CD4-positive, alpha-beta T cell treated with Interleukin-17A for 4 hours (primary cell): ENCODE data around the gene NOTCH3.

Experiments used
- DNase-seq: peaks from one replicate; pipeline ENCODE4 v3.0.0-alpha.2; 2020; ENCODE audit warnings: mixed read lengths

Gene NOTCH3

DNA sequence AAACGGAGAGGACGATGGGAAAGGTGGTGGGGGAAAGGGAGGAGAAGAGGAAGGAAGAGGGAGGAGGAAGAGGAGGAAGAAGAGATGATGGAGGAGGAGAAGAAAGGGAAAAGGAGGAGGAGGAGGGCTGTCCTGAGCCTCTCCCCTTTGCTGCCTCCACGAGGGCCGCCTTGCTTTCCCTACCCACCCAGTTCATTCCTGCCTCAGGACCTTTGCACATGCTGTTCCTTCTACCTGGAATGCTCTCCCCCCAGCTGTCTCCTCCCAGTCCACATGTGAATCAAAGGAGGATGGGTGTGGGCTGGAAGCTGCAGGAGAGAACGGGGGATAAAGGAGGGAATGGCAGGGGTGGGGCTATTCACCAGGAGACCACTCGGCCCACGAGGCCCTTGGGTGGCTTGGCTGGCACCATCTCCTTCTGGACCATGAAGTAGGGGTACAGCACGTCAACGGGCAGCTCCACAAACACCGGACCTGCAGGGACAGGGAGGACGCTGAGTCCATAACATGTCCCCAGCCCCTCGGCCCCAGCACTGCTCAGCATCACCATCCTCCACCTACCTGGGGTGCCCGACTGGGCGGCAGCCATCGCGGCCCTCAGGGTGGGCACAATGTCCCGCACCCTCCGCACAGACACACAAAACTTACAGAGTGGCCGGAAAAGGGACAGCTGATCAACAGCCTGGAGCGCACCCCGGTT, 78.3 kb downstream of the NOTCH3 start:
- no peak for DNase-seq

- DNase-seq: no peak
Observed at GRCh38 chr19:15120135-15121026, 80.4 kb downstream of the NOTCH3 start.

GRCh38 chr19:15118789-15119494, 81.9 kb downstream of the NOTCH3 start:
- no peak for DNase-seq

DNA sequence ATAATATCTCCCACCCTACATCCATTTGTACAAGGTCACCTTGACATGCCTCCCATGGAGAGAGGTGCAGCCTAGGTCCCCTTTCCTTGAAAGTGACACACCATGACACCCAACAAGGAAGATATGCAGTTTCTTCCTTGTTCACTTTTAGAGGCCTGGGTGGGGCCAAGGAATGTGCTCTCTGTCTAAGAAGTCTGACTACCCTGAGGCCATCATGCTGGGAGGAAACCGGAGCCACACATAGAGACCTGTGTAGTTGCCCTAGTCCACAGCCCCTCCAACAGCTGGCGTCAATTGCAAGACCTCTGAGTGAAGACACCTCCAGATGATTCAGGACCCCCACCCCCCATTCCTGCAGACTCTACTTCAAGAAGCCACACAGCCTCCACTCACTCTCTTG, 82.5 kb downstream of the NOTCH3 start:
- DNase-seq: no peak

DNA sequence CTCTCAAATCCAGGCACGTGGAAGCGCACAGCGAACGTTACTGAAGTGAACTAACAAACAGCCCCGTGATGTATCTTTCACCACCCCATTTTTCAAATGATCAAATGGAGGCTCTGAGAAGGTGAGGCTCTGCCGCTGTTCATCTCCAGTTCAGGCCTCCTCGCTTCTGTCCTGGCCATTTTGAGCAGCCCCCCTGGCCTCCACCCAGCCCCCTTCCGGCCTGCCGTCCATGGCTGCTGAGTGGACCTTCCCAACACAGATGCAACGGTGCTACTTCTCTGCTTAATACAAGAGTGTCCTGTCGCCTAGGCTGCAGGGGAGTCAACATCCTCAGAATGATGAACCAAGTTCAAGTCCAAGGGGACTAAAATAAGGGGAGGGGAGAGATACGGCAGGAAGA, 83.9 kb downstream of the NOTCH3 start:
- no peak for DNase-seq

GRCh38 chr19:15115762-15116615, 84.8 kb downstream of the NOTCH3 start:
- no peak for DNase-seq

- no peak for DNase-seq
Observed at GRCh38 chr19:15115080-15115479, 85.7 kb downstream of the NOTCH3 start.

DNA sequence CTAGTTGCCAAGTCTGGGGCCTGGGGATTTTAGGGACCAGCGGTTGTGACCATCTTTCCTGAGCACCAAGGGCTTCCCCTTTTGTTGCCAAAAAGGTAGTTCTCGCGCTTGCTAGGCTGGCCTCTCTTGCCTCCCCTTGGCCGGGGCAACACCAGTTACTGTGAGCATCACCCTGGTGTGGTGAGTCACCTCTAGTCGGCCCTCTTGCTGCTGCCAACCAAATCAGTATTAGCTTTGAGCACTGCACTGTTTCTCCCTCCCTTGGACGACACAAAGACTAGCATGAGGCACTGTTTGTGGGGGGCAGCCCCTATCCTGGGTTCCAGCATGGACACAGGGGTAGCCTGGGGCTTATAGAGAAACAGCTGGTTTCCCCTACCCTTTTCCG, 86.6 kb downstream of the NOTCH3 start:
- no peak for DNase-seq

DNA sequence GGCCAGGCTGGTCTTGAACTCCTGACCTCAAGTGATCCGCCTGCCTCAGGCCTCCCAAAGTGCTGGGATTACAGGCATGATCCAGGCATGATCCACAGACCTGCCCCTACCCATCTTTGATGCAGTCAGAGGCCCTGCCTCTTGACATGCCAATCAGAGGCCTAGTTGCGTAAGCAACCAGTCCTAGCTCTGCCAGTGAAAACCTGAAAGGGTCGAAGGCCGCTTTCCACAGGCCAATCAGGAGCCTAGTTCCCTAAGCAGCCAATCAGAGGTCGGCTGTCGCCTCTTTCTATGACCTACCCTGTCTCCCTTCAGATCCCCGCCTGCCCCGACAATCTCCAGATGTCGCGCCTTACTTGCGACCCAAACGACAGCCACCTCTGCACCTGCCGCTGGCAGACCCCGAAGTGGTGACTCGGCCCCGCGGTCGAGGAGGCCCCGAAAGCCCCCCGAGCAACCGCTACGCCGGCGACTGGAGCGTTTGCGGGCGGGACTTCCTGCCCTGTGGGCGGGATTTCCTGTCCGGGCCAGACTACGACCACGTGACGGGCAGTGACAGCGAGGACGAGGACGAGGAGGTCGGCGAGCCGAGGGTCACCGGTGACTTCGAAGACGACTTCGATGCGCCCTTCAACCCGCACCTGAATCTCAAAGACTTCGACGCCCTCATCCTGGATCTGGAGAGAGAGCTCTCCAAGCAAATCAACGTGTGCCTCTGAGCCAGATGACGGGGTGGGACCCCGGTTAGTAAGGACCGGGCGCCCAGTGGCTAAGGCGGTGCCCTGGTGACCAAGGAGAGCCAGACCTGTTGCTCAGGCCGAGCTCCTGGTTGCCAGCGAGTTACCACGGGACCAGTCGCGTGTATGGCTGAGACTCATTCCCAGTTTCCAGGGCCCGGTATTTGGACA, 87.3 kb downstream of the NOTCH3 start:
- no peak for DNase-seq

- DNase-seq: no peak
Observed at GRCh38 chr19:15112385-15112784, 88.4 kb downstream of the NOTCH3 start.

DNA sequence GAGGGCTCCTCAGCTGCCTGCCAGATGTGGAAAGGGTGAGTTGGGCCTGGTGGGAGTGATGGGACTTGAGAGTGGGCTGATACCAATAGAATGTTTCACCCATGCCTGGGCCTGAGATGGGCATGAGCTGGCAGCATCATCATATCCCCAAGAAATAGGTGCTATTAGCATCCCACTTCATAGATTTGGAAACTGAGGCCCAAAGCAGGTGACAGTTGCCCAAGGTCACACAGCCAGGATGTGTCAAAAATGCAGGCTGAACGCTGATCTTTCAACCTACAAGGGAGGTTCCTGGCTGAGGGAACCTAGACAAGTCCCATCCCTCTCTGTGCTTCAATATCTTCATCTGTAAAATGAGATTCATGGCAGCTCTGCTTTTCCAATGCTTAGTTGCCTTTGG, 89.0 kb downstream of the NOTCH3 start:
- no peak for DNase-seq

DNA sequence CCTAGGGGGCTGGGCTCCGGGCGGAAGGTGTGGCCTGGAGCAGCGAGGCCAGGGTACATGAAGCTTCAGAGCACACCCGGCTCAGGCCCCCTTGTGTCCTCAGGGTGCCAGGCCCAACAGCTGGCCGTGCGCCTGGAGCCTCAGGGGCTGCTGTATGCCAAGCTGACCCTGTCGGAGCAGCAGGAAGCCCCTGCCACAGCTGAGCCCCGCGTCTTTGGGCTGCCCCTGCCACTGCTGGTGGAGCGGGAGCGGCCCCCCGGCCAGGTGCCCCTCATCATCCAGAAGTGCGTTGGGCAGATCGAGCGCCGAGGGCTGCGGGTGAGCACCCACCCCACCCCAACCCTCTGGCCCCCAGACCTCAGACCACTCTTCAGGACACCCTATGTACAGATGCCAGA, 90.4 kb downstream of the NOTCH3 start:
- no peak for DNase-seq

DNA sequence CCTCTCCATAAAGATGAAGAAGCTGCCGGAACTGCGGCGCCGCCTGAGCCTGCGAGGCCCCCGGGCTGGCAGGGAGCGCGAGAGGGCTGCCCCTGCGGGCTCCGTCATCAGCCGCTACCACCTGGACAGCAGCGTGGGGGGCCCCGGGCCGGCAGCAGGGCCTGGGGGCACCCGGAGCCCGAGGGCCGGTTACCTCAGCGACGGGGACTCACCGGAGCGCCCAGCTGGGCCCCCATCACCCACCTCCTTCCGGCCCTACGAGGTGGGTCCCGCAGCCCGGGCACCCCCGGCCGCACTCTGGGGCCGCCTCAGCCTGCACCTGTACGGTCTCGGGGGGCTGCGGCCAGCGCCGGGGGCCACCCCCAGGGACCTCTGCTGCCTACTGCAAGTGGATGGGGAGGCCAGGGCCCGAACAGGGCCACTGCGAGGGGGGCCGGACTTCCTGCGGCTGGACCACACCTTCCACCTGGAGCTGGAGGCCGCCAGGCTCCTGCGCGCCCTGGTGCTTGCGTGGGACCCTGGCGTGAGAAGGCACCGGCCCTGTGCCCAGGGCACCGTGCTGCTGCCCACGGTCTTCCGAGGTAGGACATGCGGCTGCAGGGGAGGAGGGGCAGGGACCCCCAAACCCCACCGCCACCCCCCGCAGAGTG, 90.9 kb downstream of the NOTCH3 start:
- no peak for DNase-seq
